Gastrocnemius medialis (tissue), 4 donors: ENCODE results near the gene CCDC142. TPM values are rescaled to one million over a fixed set of nuclear protein-coding genes. Genes with fewer than 3 reads are reported as not detected.

Experiments used
- ATAC-seq, 2 donors: fragments of 150-250 bp; one replicate each; pipeline ENCODE4 v1.9.1; 2016
- DNase-seq, 2 donors: peaks; one replicate each; pipeline ENCODE4 v3.0.0-alpha.2; 2019
- H3K27ac ChIP-seq, 4 donors: fragments of 200-600 bp; sonication (generic); 1 replicate in 1 of 4; 2 replicates in 3 of 4; pipeline ENCODE4 v1.5.1; 2016 to 2018; ENCODE audit warnings: mild to moderate bottlenecking in 2 of 4, moderate library complexity in 1 of 4
- H3K27me3 ChIP-seq, 3 donors: fragments of 200-600 bp; sonication (generic) in 2 of 3; 1 replicate in 1 of 3; 2 replicates in 2 of 3; pipeline versions ENCODE4 v1.5.1 to v1.6.0; 2016 to 2019; ENCODE audit warnings: mild to moderate bottlenecking in 1 of 3, moderate library complexity in 1 of 3
- H3K36me3 ChIP-seq, 2 donors: fragments of 200-600 bp; sonication (generic) in 1 of 2; one replicate each; pipeline ENCODE4 v1.5.1; 2017 to 2018
- H3K4me1 ChIP-seq, 2 donors: fragments of 200-600 bp; sonication (generic) in 1 of 2; one replicate each; pipeline ENCODE4 v1.5.1; 2016 to 2017; ENCODE audit warnings: mild to moderate bottlenecking in 2 of 2
- H3K4me3 ChIP-seq, 4 donors: fragments of 200-600 bp; sonication (generic) in 3 of 4; 1 replicate in 1 of 4; 2 replicates in 3 of 4; pipeline ENCODE4 v1.5.1; 2016 to 2019; ENCODE audit warnings: mild to moderate bottlenecking in 2 of 4
- H3K9me3 ChIP-seq, 3 donors: fragments of 200-600 bp; sonication (generic) in 2 of 3; 1 replicate in 1 of 3; 2 replicates in 2 of 3; pipeline ENCODE4 v1.5.1; 2016 to 2019
- POLR2A ChIP-seq, 2 donors: fragments of 450-650 bp; IDR thresholded peaks; one replicate each; pipeline ENCODE4 v1.6.1; 2017; ENCODE audit warnings: antibody characterized with exemption in 2 of 2, mild to moderate bottlenecking in 2 of 2, moderate library complexity in 2 of 2
- in situ Hi-C, 4 donors: fragments of 200-750 bp; cut with MboI; loops; one replicate each; pipeline versions ENCODE4 v1.15.0 to v1.8.0; 2017; ENCODE audit warnings: low sequenced_read_pairs in 4 of 4
- intact Hi-C: fragments of 100-400 bp; cut with DNase I; formaldehyde crosslinking; loops from one replicate; pipeline ENCODE4 v1.15.1; 2023; ENCODE audit warnings: low total_unique reads
- total RNA-seq, 4 donors: library from RNA; depleted of rRNA; stranded (reverse); fragments of >200 nt; gene quantifications; one replicate each; pipeline versions ENCODE4 v1.1.0 to v1.2.3, GENCODE V29; 2016
- TF ChIP-seq, protein P1 (sequence below), 5 experiments: fragments of 450-650 bp in 3 of 5; fragments of 200-600 bp in 2 of 5; sonication (generic) in 2 of 5; IDR thresholded peaks in 4 of 5; conservative IDR thresholded peaks in 1 of 5; 1 replicate in 4 of 5; 2 replicates in 1 of 5; pipeline ENCODE4 v1.5.1; 2016 to 2019; ENCODE audit warnings: antibody characterized with exemption in 5 of 5, mild to moderate bottlenecking in 3 of 5, moderate library complexity in 3 of 5

Gene CCDC142
- total RNA-seq, 4 donors from 2014 or later = 5.5 to 7.3 (median 6.0) TPM

DNA sequence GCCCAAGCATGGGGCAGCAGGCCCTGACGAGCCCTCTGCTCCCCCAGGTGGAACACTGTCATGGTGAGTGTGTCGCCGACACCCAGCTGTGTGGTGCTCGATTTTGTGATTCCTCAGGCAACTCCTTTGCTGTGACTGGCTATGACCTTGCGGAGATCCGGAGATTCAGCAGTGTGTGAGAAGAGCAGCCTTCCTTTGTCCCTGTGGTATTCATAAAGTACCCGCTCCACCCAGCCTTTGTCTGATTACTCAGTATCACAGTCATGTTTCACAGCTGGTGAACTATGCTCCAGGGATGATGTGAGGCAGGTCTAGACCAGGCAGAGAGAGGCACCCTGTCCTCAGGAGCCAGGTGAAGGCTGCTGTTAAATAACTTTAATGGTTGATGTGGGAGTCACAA lies 57.3 kb downstream of the CCDC142 start:
- Histone ChIP-seq H3K27ac (no peak overlapping the region), H3K4me1 (peaks cover 5 to 9% of the 10 kb centered on the region in 2 donors), H3K27me3 (peaks cover 14 to 29% (median 24%) of the 10 kb centered on the region in 3 donors), H3K4me3 (no peak overlapping the region), H3K36me3 (peaks cover 0 to 17% of the 10 kb centered on the region in 2 donors), H3K9me3 (no peaks in the 10 kb centered on the region)
- ATAC-seq (no peak), DNase-seq (no peak)
- intact Hi-C loops = no loop called here
- TF ChIP-seq, protein P1, sequence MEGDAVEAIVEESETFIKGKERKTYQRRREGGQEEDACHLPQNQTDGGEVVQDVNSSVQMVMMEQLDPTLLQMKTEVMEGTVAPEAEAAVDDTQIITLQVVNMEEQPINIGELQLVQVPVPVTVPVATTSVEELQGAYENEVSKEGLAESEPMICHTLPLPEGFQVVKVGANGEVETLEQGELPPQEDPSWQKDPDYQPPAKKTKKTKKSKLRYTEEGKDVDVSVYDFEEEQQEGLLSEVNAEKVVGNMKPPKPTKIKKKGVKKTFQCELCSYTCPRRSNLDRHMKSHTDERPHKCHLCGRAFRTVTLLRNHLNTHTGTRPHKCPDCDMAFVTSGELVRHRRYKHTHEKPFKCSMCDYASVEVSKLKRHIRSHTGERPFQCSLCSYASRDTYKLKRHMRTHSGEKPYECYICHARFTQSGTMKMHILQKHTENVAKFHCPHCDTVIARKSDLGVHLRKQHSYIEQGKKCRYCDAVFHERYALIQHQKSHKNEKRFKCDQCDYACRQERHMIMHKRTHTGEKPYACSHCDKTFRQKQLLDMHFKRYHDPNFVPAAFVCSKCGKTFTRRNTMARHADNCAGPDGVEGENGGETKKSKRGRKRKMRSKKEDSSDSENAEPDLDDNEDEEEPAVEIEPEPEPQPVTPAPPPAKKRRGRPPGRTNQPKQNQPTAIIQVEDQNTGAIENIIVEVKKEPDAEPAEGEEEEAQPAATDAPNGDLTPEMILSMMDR (IDR thresholded peaks at IDR 0.05 in 4 of 5, conservative IDR thresholded peaks at IDR 0.05 in 1 of 5) = no peak
- TF ChIP-seq POLR2A (IDR thresholded peaks at IDR 0.05) = no peak
- in situ Hi-C loops = no loop called here

DNA sequence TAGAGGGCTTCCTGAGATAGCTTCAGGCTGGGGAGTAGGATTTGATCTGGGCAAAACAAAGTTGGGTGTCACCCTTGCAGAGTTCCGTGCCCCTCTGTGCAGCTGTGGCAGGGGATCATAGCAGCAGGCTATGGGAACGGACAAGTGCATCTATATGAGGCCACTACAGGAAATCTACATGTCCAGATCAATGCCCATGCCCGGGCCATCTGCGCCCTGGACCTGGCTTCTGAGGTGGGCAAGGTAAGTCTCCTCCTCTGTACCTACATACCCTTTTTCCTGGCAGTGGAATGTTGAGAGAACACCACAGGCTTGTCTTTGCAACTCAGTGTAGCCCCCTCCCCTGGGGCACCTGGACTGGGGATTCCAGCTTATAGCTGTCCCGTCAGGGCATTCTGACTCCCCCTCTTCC lies 57.8 kb downstream of the CCDC142 start:
- no peak for DNase-seq
- no peak for TF ChIP-seq POLR2A (IDR thresholded peaks at IDR 0.05)
- TF ChIP-seq, protein P1 (IDR thresholded peaks at IDR 0.05 in 4 of 5, conservative IDR thresholded peaks at IDR 0.05 in 1 of 5) = no peak
- no peak overlapping the region for H3K27ac ChIP-seq
- peaks cover 5 to 9% of the 10 kb centered on the region in 2 donors for H3K4me1 ChIP-seq
- in situ Hi-C loops (no loop called here), intact Hi-C loops (no loop called here)
- no peak for ATAC-seq
- no peaks in the 10 kb centered on the region for H3K9me3 ChIP-seq
- H3K4me3 ChIP-seq = no peak overlapping the region
- H3K36me3 ChIP-seq = peaks cover 0 to 17% of the 10 kb centered on the region in 2 donors
- peaks cover 17 to 33% (median 24%) of the 10 kb centered on the region in 3 donors for H3K27me3 ChIP-seq

DNA sequence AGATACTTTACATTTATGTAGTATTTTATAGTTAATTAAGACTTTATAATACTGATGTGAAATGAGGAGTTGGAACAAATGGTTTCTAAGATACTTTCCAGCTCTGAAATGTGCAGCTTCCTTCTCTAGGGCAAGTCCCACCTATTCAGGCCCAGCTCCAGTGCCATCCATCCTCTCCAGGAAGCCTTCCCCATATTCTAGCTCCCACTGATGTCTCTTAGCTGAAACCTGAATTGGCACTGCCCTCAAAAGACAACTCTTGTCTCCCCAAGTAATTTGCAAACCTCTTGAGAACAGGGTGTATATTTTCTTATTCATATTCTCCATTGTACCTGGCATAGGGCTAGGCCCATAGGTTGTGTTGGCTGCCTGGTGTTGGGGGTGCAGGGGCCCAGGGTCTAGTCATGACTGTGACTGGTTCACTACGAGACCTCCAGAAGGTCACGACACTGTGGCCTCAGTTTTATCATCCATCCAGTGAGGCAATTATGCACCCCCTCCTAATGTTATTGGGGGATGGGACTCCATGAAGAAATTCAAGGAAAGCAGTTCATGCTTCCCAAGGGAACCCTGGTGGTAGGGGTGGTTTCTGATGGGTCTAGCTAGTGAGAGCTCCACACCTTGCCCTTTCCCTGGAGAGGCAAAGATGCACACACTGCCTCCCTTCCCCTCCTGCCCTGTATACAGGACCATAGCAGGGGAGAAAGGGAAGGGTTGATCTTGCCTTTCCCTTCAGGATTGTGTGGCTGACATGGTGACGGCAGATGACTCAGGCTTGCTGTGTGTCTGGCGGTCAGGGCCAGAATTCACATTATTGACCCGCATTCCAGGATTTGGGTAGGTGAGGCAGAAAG lies 58.4 kb downstream of the CCDC142 start:
- ATAC-seq (no peak), DNase-seq (no peak)
- no peaks in the 10 kb centered on the region for H3K9me3 ChIP-seq
- TF ChIP-seq, protein P1 (IDR thresholded peaks at IDR 0.05 in 4 of 5, conservative IDR thresholded peaks at IDR 0.05 in 1 of 5) = no peak
- no peak for TF ChIP-seq POLR2A (IDR thresholded peaks at IDR 0.05)
- in situ Hi-C loops (no loop called here), intact Hi-C loops (no loop called here)
- H3K4me1 ChIP-seq = peaks cover 5 to 9% of the 10 kb centered on the region in 2 donors
- peaks cover 0 to 11% of the 10 kb centered on the region in 2 donors for H3K36me3 ChIP-seq
- H3K27ac ChIP-seq = no peak overlapping the region
- H3K27me3 ChIP-seq = peaks cover 17 to 33% (median 24%) of the 10 kb centered on the region in 3 donors
- H3K4me3 ChIP-seq = no peak overlapping the region

Other genes with a start within 250 kb of the CCDC142 start
- gene SLC4A5, start 139.6 kb downstream of the CCDC142 start, total RNA-seq = 1 to 10 TPM in 1 of 4 donors, under 1 TPM in 3; 0.24 to 3.8 (median 0.59) TPM
- 100 to 1,000 TPM in 2 of 4 donors, 10 to 100 TPM in 2; 89.8 to 127 (median 103) TPM for gene DCTN1, start 102.7 kb downstream of the CCDC142 start, total RNA-seq
- gene C2orf81, start 61.4 kb downstream of the CCDC142 start, total RNA-seq = under 1 TPM in 1 of 4 donors, not detected in 3; 0.24 TPM
- 1 to 10 TPM in 2 of 4 donors, under 1 TPM in 2; 0.51 to 2.1 (median 1.4) TPM for gene WDR54, start 61.3 kb downstream of the CCDC142 start, total RNA-seq
- gene RTKN, start 41.1 kb downstream of the CCDC142 start, total RNA-seq = 10 to 100 TPM in 1 of 4 donors, 1 to 10 TPM in 3; 2.2 to 17.6 (median 5.9) TPM
- 10 to 100 TPM; 14.5 to 51.9 (median 41.1) TPM for gene INO80B, start 27.9 kb downstream of the CCDC142 start, total RNA-seq
- gene WBP1, start 24.6 kb downstream of the CCDC142 start, total RNA-seq = 10 to 100 TPM; 10.7 to 17.5 (median 16.5) TPM
- 10 to 100 TPM; 27.2 to 33.9 (median 31.7) TPM for gene MOGS, start 17.6 kb downstream of the CCDC142 start, total RNA-seq
- gene MRPL53, start 10.3 kb downstream of the CCDC142 start, total RNA-seq = 10 to 100 TPM; 26.5 to 48.7 (median 41.5) TPM
- gene TTC31, start 83 bp upstream of the CCDC142 start, total RNA-seq = 1 to 10 TPM; 6.1 to 9.6 (median 7.7) TPM
- under 1 TPM in 1 of 4 donors, not detected in 3; 0.59 TPM for gene LBX2, start 16.6 kb upstream of the CCDC142 start, total RNA-seq
- 10 to 100 TPM; 14.2 to 23.6 (median 20.0) TPM for gene PCGF1, start 24.7 kb upstream of the CCDC142 start, total RNA-seq
- gene TLX2, start 31.5 kb upstream of the CCDC142 start, total RNA-seq = not detected
- under 1 TPM in 1 of 4 donors, not detected in 3; 0.24 TPM for gene DQX1, start 43.2 kb upstream of the CCDC142 start, total RNA-seq
- gene AUP1, start 46.7 kb upstream of the CCDC142 start, total RNA-seq = 100 to 1,000 TPM; 112 to 148 (median 115) TPM
- 10 to 100 TPM; 24.2 to 38.5 (median 29.4) TPM for gene HTRA2, start 46.9 kb upstream of the CCDC142 start, total RNA-seq
- 1 to 10 TPM in 1 of 4 donors, under 1 TPM in 3; 0.65 to 1.3 (median 0.95) TPM for gene LOXL3, start 70.9 kb upstream of the CCDC142 start, total RNA-seq
- gene DOK1, start 71.7 kb upstream of the CCDC142 start, total RNA-seq = 1 to 10 TPM in 3 of 4 donors, under 1 TPM in 1; 0.51 to 4.1 (median 2.7) TPM
- gene M1AP, start 165.3 kb upstream of the CCDC142 start, total RNA-seq = under 1 TPM in 1 of 4 donors, not detected in 3; 0.20 TPM
- 1 to 10 TPM in 3 of 4 donors, under 1 TPM in 1; 0.97 to 1.6 (median 1.4) TPM for gene SEMA4F, start 171.2 kb upstream of the CCDC142 start, total RNA-seq